Measurements from ENCODE around the gene SIDT2. TPM values are rescaled to one million over a fixed set of nuclear protein-coding genes. Genes with fewer than 3 reads are reported as not detected.
"Not testable (repeated sequence)": the region's sequence is repeated elsewhere in the genome, so short reads cannot be mapped to it uniquely, and the experiment has no call there.

The SIDT2 gene
- total RNA-seq, 1 experiment from 2014 or later, result 3.5 TPM

- DNase-seq (ENCODE audit: low read depth in 1 of 2, low spot score in 2 of 2), result peak in 1 of 2 experiments; percentile 21
- Histone ChIP-seq H3K4me1 (replicated peaks) (peaks cover 9% of the 10 kb centered on the region), H3K9me3 (replicated peaks) (no peaks in the 10 kb centered on the region)
These were observed 781 bp downstream of the SIDT2 start for GRCh38 chr11:117179048-117179999.

DNA sequence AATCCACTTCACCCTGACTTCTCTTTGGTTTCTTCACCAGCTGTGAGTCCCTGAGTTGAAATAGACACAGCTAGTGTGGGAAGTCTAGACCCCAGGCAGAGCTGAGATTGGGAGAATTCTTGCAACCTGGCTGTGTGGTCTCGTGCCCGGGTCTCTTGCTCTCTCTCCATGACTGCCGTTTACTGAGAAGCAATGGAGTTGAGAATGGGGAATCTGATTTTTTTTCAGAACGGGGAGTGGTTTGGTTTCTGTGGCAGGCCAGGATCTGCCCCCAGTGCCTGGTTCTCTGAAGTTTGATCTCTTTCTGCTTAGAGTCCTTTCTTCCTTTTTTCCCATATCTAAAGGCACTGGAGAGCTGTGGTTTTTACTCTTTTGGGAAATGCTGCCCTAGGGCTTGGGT lies 1.5 kb downstream of the SIDT2 start:
- no peak overlapping the region for H3K4me3 ChIP-seq
- no peaks in the 10 kb centered on the region for H3K9me3 ChIP-seq (replicated peaks)
- no peak overlapping the region for H3K27ac ChIP-seq
- no peak for DNase-seq (ENCODE audit: low read depth in 1 of 2, low spot score in 2 of 2)
- no peaks in the 10 kb centered on the region for H3K36me3 ChIP-seq
- H3K4me1 ChIP-seq (replicated peaks), result peaks cover 9% of the 10 kb centered on the region
- H3K27me3 ChIP-seq (replicated peaks), result no peaks in the 10 kb centered on the region

More at GRCh38 chr11:117179048-117179999, 781 bp downstream of the SIDT2 start:
- Histone ChIP-seq H3K4me3 (peak overlapping the region; percentile 46), H3K36me3 (no peaks in the 10 kb centered on the region), H3K27ac (no peak overlapping the region), H3K27me3 (replicated peaks) (no peaks in the 10 kb centered on the region)

DNA sequence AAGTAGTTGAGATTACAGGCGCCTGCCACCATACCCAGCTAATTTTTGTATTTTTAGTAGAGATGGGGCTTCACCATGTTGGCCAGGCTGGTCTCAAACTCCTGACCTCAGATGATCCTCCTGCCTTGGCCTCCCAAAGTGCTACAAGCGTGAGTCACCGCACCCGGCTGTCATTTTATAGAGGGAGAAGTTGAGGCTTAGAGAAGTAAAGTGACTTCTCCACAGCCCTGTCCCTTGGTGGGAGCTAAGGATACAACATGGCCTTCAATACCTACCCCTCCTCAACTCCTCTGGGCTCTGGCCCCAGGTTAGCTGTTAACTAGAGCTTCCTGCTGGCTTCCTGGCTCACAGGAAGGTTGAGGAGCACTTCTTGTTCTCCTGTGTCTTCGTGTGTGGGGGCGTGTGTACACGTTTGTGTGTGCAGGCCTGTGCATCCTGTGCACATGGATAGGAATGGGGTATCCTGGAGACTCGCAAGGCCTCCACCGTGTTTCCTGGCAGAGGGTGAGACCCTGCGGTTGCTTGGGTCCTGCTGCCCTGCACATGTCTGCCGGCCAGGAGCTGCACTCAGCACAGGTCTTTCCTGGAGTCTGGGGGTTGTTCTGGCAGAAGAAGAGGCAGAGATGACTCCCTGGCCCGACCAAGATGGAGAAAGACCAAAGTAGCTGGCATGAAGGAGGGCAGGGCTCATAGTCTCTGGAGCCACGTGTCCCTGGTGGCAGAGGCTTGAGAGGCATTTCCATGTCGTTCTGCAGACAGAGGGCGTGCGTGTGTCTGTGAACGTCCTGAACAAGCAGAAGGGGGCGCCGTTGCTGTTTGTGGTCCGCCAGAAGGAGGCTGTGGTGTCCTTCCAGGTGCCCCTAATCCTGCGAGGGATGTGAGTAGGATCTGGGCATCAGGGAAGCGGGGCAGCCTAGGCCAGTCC lies 2.4 kb downstream of the SIDT2 start:
- peaks cover 9% of the 10 kb centered on the region for H3K4me1 ChIP-seq (replicated peaks)
- no peak overlapping the region for H3K4me3 ChIP-seq
- DNase-seq (ENCODE audit: low read depth in 1 of 2, low spot score in 2 of 2), result peak; percentile 25 to 55
- no peaks in the 10 kb centered on the region for H3K36me3 ChIP-seq
- no peak overlapping the region for H3K27ac ChIP-seq
- H3K9me3 ChIP-seq (replicated peaks), result no peaks in the 10 kb centered on the region
- no peaks in the 10 kb centered on the region for H3K27me3 ChIP-seq (replicated peaks)

GRCh38 chr11:117181586-117182550 lies 3.3 kb downstream of the SIDT2 start:
- Histone ChIP-seq H3K4me1 (replicated peaks) (peaks cover 9% of the 10 kb centered on the region), H3K9me3 (replicated peaks) (no peaks in the 10 kb centered on the region), H3K4me3 (no peak overlapping the region), H3K27ac (no peak overlapping the region), H3K36me3 (no peaks in the 10 kb centered on the region), H3K27me3 (replicated peaks) (no peaks in the 10 kb centered on the region)
- no peak for DNase-seq (ENCODE audit: low read depth in 1 of 2, low spot score in 2 of 2)

- Histone ChIP-seq H3K27ac (no peak overlapping the region), H3K4me3 (no peak overlapping the region), H3K9me3 (replicated peaks) (no peaks in the 10 kb centered on the region), H3K4me1 (replicated peaks) (peaks cover 9% of the 10 kb centered on the region), H3K36me3 (no peaks in the 10 kb centered on the region), H3K27me3 (replicated peaks) (no peaks in the 10 kb centered on the region)
- no peak for DNase-seq (ENCODE audit: low read depth in 1 of 2, low spot score in 2 of 2)
These were observed 4.0 kb downstream of the SIDT2 start for GRCh38 chr11:117182551-117182935.

DNA sequence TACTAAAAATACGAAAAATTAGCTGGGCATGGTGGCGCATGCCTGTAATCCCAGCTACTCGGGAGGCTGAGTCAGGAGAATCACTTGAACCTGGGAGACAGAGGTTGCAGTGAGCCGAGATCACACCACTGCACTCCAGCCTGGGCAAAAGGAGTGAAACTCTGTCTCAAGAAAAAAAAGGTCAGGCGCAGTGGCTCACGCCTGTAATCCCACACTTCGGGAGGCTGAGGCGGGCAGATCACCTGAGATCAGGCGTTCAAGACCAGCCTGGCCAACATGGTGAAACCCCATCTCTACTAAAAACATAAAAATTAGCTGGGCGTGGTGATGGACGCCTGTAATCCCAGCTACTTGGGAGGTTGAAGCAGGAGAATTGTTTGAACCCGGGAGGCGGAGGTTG lies 4.6 kb downstream of the SIDT2 start:
- not testable (repeated sequence) for H3K9me3 ChIP-seq (replicated peaks); H3K27me3 ChIP-seq (replicated peaks); H3K4me3 ChIP-seq; H3K36me3 ChIP-seq; H3K4me1 ChIP-seq (replicated peaks); DNase-seq (ENCODE audit: low read depth in 1 of 2, low spot score in 2 of 2); H3K27ac ChIP-seq

- peaks cover 9% of the 10 kb centered on the region for H3K4me1 ChIP-seq (replicated peaks)
These were observed 5.3 kb downstream of the SIDT2 start for GRCh38 chr11:117183724-117184349.

DNA sequence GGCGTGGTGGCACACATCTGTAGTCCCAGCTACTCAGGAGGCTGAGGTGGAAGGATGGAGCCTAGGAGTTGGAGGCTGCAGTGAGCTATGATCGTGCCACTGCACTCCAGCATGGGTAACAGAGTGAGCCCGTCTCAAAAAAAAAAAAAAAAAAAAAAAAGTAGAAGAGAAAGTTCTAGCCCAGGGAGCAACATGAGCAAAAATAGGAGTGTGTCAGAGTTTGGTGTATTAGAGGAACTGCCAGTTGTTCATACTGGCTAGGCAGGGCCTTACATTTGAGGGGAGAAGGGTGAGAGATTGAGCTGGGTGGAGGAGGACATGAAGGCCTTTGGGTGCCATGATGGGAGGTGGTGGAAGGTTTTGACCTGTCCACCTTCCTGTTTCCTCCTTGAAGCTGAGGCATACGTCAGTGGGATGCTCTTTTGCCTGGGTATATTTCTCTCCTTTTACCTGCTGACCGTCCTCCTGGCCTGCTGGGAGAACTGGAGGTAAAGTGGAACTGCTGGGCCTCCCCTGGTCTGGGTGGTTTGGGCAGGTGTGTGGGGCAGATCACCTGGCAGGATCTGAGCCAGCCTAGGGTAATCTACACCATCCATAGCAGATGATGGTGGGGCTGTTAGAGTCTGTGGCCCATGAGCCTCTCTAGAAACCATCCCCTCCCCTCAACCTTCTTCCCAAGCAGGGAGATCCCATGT lies 7.3 kb downstream of the SIDT2 start:
- peak in 1 of 2 experiments; percentile 14 for DNase-seq (ENCODE audit: low read depth in 1 of 2, low spot score in 2 of 2)

More at GRCh38 chr11:117183724-117184349, 5.3 kb downstream of the SIDT2 start:
- Histone ChIP-seq H3K9me3 (replicated peaks) (no peaks in the 10 kb centered on the region), H3K36me3 (no peaks in the 10 kb centered on the region), H3K27me3 (replicated peaks) (no peaks in the 10 kb centered on the region), H3K4me3 (no peak overlapping the region), H3K27ac (no peak overlapping the region)
- no peak for DNase-seq (ENCODE audit: low read depth in 1 of 2, low spot score in 2 of 2)

GRCh38 chr11:117186431-117186761 lies 7.9 kb downstream of the SIDT2 start:
- Histone ChIP-seq H3K4me3 (no peak overlapping the region), H3K36me3 (no peaks in the 10 kb centered on the region), H3K27me3 (replicated peaks) (no peaks in the 10 kb centered on the region), H3K4me1 (replicated peaks) (no peaks in the 10 kb centered on the region), H3K27ac (no peak overlapping the region), H3K9me3 (replicated peaks) (no peaks in the 10 kb centered on the region)
- no peak for DNase-seq (ENCODE audit: low read depth in 1 of 2, low spot score in 2 of 2)

More for the DNA sequence above, 7.3 kb downstream of the SIDT2 start:
- Histone ChIP-seq H3K27ac (no peak overlapping the region), H3K4me3 (no peak overlapping the region), H3K9me3 (replicated peaks) (no peaks in the 10 kb centered on the region), H3K27me3 (replicated peaks) (no peaks in the 10 kb centered on the region), H3K4me1 (replicated peaks) (no peaks in the 10 kb centered on the region), H3K36me3 (no peaks in the 10 kb centered on the region)

DNA sequence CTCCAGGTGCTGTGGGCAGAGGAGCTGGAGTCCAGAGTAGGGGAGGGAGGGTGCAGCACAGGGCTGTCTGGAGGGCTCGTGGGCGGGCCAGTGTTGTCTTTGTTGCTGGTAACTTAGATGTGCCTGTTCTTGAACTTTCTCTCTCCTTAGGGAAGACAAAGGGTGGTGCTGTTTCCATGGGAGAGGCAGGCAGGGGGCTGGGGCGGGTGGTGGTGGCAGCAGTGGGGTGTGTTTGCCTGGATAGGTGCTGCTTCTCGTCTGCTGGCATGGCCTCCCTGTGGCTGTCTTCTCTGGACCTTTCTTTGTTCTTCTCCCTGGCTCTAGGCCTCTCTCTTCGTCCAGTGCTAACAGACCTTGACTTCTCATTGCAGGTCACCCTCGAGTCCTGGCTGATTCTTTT lies 8.5 kb downstream of the SIDT2 start:
- peak in 1 of 2 experiments; percentile 5 for DNase-seq (ENCODE audit: low read depth in 1 of 2, low spot score in 2 of 2)
- no peak overlapping the region for H3K27ac ChIP-seq
- no peak overlapping the region for H3K4me3 ChIP-seq
- H3K9me3 ChIP-seq (replicated peaks), result no peaks in the 10 kb centered on the region
- no peaks in the 10 kb centered on the region for H3K27me3 ChIP-seq (replicated peaks)
- H3K36me3 ChIP-seq, result no peaks in the 10 kb centered on the region
- no peaks in the 10 kb centered on the region for H3K4me1 ChIP-seq (replicated peaks)

DNA sequence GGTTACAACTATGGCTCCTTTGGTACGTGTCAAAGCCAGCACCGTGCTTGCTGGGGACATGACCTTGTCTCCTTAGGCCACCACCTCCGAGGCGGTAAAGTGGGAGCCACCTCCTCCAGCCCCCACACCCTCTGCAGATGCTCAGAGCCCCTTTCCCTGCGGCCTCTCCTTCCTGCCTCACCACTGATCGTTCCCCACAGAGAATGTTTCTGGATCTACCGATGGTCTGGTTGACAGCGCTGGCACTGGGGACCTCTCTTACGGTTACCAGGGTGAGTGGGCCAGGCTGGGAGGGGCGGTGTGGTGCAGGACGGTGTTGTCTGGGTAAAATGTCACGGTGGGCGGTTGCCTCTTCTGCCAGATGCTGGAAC lies 8.9 kb downstream of the SIDT2 start:
- no peaks in the 10 kb centered on the region for H3K36me3 ChIP-seq

GRCh38 chr11:117187799-117188481 lies 9.4 kb downstream of the SIDT2 start:
- no peaks in the 10 kb centered on the region for H3K36me3 ChIP-seq
- H3K9me3 ChIP-seq (replicated peaks), result no peaks in the 10 kb centered on the region
- peak in 1 of 2 experiments; percentile 5 for DNase-seq (ENCODE audit: low read depth in 1 of 2, low spot score in 2 of 2)
- H3K4me3 ChIP-seq, result no peak overlapping the region
- no peak overlapping the region for H3K27ac ChIP-seq
- no peaks in the 10 kb centered on the region for H3K4me1 ChIP-seq (replicated peaks)
- H3K27me3 ChIP-seq (replicated peaks), result no peaks in the 10 kb centered on the region

More for the DNA sequence above, 8.9 kb downstream of the SIDT2 start:
- Histone ChIP-seq H3K4me3 (no peak overlapping the region), H3K27me3 (replicated peaks) (no peaks in the 10 kb centered on the region), H3K4me1 (replicated peaks) (no peaks in the 10 kb centered on the region), H3K9me3 (replicated peaks) (no peaks in the 10 kb centered on the region), H3K27ac (no peak overlapping the region)
- no peak for DNase-seq (ENCODE audit: low read depth in 1 of 2, low spot score in 2 of 2)
